Loucy (cell line): ENCODE results near the gene EXOG.

Source experiments
- H2AFZ ChIP-seq: fragments of 200-600 bp; sonication (generic); 2 replicates; pipeline ENCODE4 v1.6.0; 2016; ENCODE audit warnings: antibody characterized with exemption, mild to moderate bottlenecking, low read length, moderate library complexity
- H3F3A ChIP-seq: fragments of 200-600 bp; 2 replicates; pipeline ENCODE4 v1.6.0; 2016; ENCODE audit warnings: antibody characterized with exemption, low read depth, mild to moderate bottlenecking
- H3K27me3 ChIP-seq: fragments of 200-600 bp; sonication (generic); 2 replicates; pipeline ENCODE4 v1.6.1; 2014; ENCODE audit warnings: low read length, mild to moderate bottlenecking; ENCODE audit not compliant: insufficient read depth, poor library complexity, severe bottlenecking
- H3K36me3 ChIP-seq: fragments of 200-600 bp; sonication (generic); 2 replicates; pipeline ENCODE4 v1.6.1; 2016; ENCODE audit warnings: low read length; ENCODE audit not compliant: insufficient read depth
- H3K4me1 ChIP-seq: fragments of 200-600 bp; sonication (generic); 2 replicates; pipeline ENCODE4 v1.5.1; 2014; ENCODE audit warnings: low read length, mild to moderate bottlenecking; ENCODE audit not compliant: insufficient read depth, poor library complexity, severe bottlenecking
- H3K4me2 ChIP-seq: fragments of 200-600 bp; sonication (generic); 2 replicates; pipeline ENCODE4 v1.6.0; 2014; ENCODE audit warnings: antibody characterized with exemption, low read length, low read depth, mild to moderate bottlenecking; ENCODE audit not compliant: poor library complexity, severe bottlenecking
- H3K4me3 ChIP-seq: fragments of 200-600 bp; sonication (generic); 2 replicates; pipeline ENCODE4 v1.5.1; 2014; ENCODE audit warnings: low read length, mild to moderate bottlenecking, mixed read lengths; ENCODE audit not compliant: poor library complexity, severe bottlenecking
- H3K79me2 ChIP-seq: fragments of 200-600 bp; sonication (generic); 2 replicates; pipeline ENCODE4 v1.6.1; 2014; ENCODE audit warnings: low read length; ENCODE audit not compliant: insufficient read depth
- H3K9ac ChIP-seq: fragments of 200-600 bp; sonication (generic); 2 replicates; pipeline ENCODE4 v1.6.0; 2014; ENCODE audit warnings: mild to moderate bottlenecking, low read depth, low read length, moderate library complexity; ENCODE audit not compliant: poor library complexity, severe bottlenecking
- H3K9me2 ChIP-seq: fragments of 200-600 bp; sonication (generic); replicated peaks from 2 replicates; pipeline ENCODE4 v1.6.1; 2016; ENCODE audit warnings: low read depth, low read length, mixed read lengths
- H3K9me3 ChIP-seq: fragments of 200-600 bp; sonication (generic); 2 replicates; pipeline ENCODE4 v1.6.1; 2014; ENCODE audit warnings: mild to moderate bottlenecking, antibody characterized with exemption, low read length, low read depth; ENCODE audit not compliant: insufficient read depth
- H4K20me1 ChIP-seq: fragments of 200-600 bp; sonication (generic); 2 replicates; pipeline ENCODE4 v1.6.0; 2014; ENCODE audit warnings: antibody characterized with exemption, low read length, mild to moderate bottlenecking; ENCODE audit not compliant: insufficient read depth, poor library complexity, severe bottlenecking
- EZH2phosphoT487 ChIP-seq: fragments of 200-600 bp; IDR thresholded peaks from 2 replicates; pipeline ENCODE4 v1.6.1; 2018; ENCODE audit warnings: antibody characterized with exemption, mild to moderate bottlenecking, moderate library complexity, borderline replicate concordance
- TF ChIP-seq, protein P1 (sequence below): fragments of 200-600 bp; sonication (generic); conservative IDR thresholded peaks from 2 replicates; pipeline ENCODE4 v1.5.1; 2014; ENCODE audit warnings: mild to moderate bottlenecking, antibody characterized with exemption, low read length

Gene EXOG

DNA sequence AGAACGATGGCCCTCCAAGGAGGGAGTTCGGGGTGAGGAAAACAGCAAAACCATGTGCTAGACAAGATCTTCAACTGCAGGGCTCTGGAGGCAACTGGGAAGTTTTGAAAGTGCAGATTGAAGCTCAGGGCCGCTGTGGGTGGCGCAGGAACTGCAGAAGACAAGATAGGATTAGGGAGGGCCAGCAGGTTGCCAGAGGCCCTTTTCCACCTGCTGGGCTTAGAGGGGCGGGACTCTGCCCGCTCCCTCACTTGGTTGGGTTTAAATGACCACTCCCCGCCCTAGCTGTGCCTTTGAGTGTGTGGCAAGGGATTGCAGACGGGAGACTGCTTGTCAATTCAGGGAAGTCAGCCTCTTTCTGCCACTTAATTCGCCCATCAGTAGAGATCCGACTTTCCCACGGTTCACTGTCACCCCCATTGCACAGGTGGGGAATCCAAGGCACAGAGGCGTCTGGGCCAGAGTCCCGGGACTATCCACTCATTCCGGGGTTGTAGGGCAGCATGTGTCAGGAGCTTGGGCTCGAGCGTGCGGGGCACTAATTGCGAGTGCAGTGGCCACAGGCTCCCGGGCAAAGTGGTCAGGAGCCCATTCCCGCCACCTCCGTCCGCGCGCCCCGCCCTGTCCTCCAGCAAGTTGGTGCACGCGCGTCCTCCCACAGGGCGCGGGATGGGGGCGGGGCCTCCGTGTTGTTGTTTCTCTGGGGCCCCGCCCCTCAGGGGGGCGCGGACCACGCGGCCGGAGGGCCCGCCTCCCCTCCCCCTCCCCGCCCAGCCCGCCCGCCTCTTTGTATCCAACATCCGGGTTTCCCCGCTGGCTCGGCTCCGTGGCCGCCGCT is 42.8 kb upstream of the EXOG start, which contains the start of gene ACVR2B:
TSS of gene ACVR2B (plus strand) at position 816 of the 838 bp plus-strand sequence. CDS start 433 bp downstream, outside the sequence.
- peaks cover 39% of the 10 kb centered on the region for H3K79me2 ChIP-seq
- H3K9me2 ChIP-seq: no peaks in the 10 kb centered on the region
- H3K36me3 ChIP-seq: no peaks in the 10 kb centered on the region
- H3K4me3 ChIP-seq: peak within 1 kb of the TSS; percentile 76
- peaks cover 10% of the 10 kb centered on the region for H4K20me1 ChIP-seq
- H3K9ac ChIP-seq: peak within 1 kb of the TSS; percentile 71
- H3K4me2 ChIP-seq: peak within 1 kb of the TSS; percentile 83
- peak within 1 kb of the TSS; percentile 78 for H2AFZ ChIP-seq
- no peak for TF ChIP-seq EZH2phosphoT487
- TF ChIP-seq, protein P1, sequence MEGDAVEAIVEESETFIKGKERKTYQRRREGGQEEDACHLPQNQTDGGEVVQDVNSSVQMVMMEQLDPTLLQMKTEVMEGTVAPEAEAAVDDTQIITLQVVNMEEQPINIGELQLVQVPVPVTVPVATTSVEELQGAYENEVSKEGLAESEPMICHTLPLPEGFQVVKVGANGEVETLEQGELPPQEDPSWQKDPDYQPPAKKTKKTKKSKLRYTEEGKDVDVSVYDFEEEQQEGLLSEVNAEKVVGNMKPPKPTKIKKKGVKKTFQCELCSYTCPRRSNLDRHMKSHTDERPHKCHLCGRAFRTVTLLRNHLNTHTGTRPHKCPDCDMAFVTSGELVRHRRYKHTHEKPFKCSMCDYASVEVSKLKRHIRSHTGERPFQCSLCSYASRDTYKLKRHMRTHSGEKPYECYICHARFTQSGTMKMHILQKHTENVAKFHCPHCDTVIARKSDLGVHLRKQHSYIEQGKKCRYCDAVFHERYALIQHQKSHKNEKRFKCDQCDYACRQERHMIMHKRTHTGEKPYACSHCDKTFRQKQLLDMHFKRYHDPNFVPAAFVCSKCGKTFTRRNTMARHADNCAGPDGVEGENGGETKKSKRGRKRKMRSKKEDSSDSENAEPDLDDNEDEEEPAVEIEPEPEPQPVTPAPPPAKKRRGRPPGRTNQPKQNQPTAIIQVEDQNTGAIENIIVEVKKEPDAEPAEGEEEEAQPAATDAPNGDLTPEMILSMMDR: no peak
- H3K9me3 ChIP-seq: no peaks in the 10 kb centered on the region; the same call in 1 of the 2 replicates
- peaks cover 20% of the 10 kb centered on the region for H3K27me3 ChIP-seq
- H3F3A ChIP-seq: no peaks in the 10 kb centered on the region
- peaks cover 27% of the 10 kb centered on the region for H3K4me1 ChIP-seq

DNA sequence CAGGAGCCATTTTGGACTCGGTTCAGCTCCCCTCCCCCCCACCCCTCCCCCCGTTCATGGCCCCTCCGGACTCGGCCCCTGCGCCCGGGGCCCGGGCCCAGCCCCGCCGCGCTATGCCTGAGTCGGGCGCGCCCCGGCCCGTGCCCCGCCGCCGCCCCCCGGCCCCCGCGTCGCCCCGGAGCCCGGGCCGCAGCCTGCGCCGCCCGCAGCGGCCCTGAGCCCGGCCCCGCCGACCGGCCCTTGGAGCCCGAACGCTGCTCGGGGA is 42.3 kb upstream of the EXOG start:
- H3K4me1 ChIP-seq: peaks cover 27% of the 10 kb centered on the region
- TF ChIP-seq EZH2phosphoT487: no peak
- TF ChIP-seq, protein P1: no peak
- H3F3A ChIP-seq: no peaks in the 10 kb centered on the region
- no peak overlapping the region for H3K9ac ChIP-seq
- H2AFZ ChIP-seq: no peak overlapping the region; the same call in 1 of the 2 replicates
- H3K79me2 ChIP-seq: peaks cover 44% of the 10 kb centered on the region
- peak overlapping the region; percentile 76 for H3K4me3 ChIP-seq
- no peaks in the 10 kb centered on the region for H3K36me3 ChIP-seq
- H4K20me1 ChIP-seq: peaks cover 10% of the 10 kb centered on the region
- no peak overlapping the region for H3K4me2 ChIP-seq
- peaks cover 20% of the 10 kb centered on the region for H3K27me3 ChIP-seq
- H3K9me2 ChIP-seq: no peaks in the 10 kb centered on the region
- H3K9me3 ChIP-seq: no peaks in the 10 kb centered on the region

DNA sequence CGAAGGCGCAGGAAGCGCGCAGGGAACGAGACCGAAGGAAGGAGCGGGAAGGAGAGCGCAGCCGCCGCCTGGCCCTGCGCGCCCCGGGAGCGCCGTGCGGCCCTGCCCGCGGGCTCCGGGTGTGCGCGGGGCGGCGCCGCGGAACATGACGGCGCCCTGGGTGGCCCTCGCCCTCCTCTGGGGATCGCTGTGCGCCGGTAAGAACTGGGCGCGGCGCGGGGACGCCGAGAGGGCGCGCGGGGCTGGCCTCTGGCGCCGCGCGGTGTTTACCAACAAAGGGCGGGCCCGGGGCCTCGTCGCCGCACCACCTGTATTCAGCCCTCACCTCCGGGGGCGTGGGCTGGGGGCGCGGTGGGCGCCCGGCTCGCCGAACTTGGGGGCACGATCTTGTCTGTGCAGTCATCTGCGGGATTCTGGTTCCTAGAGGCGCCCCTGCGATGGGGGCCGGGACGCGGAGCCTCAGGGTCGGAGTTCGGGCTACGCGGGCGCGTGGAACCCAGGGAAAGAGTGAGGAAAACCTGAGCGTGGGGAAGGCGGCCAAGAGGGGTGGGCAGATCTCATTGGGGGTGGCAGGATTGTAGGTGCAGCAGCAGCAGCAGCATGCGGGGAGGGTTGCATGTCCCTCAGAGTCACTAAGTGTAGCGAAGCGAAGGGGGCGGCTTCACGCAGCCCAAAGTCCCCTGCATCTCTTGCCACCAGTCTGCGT is 41.8 kb upstream of the EXOG start:
- no peak for TF ChIP-seq EZH2phosphoT487
- TF ChIP-seq, protein P1: no peak
- H3K79me2 ChIP-seq: peaks cover 44% of the 10 kb centered on the region
- H3K36me3 ChIP-seq: no peaks in the 10 kb centered on the region
- peak overlapping the region; percentile 83 for H3K4me2 ChIP-seq
- peak overlapping the region; percentile 76 for H3K4me3 ChIP-seq
- no peaks in the 10 kb centered on the region for H3F3A ChIP-seq
- peaks cover 10% of the 10 kb centered on the region for H4K20me1 ChIP-seq
- H3K9me3 ChIP-seq: no peaks in the 10 kb centered on the region
- H2AFZ ChIP-seq: peak overlapping the region; percentile 78
- H3K9me2 ChIP-seq: no peaks in the 10 kb centered on the region
- peaks cover 20% of the 10 kb centered on the region for H3K27me3 ChIP-seq
- peak overlapping the region; percentile 71 for H3K9ac ChIP-seq
- H3K4me1 ChIP-seq: peaks cover 27% of the 10 kb centered on the region
